Thoracic aorta (tissue), 2 donors: Measurements from ENCODE around the gene ACAA1. TPM values are rescaled to one million over a fixed set of nuclear protein-coding genes. Genes with fewer than 3 reads are reported as not detected.
"Not testable (repeated sequence)": the region's sequence is repeated elsewhere in the genome, so short reads cannot be mapped to it uniquely, and the experiment has no call there.

Source experiments
- ATAC-seq: fragments of 150-250 bp; one replicate; pipeline ENCODE4 v1.8.0; 2017; ENCODE audit warnings: low read depth; ENCODE audit not compliant: insufficient number of reproducible peaks, low FRiP score
- DNase-seq: peaks from one replicate; pipeline ENCODE4 v3.0.0-alpha.2; 2020; ENCODE audit warnings: low spot score
- H3K27ac ChIP-seq, 2 donors: fragments of 200-600 bp; sonication (generic); 1 replicate in 1 of 2; 2 replicates in 1 of 2; pipeline ENCODE4 v1.5.1; 2016; ENCODE audit warnings: mild to moderate bottlenecking in 2 of 2, moderate library complexity in 2 of 2
- H3K27me3 ChIP-seq: fragments of 200-600 bp; sonication (generic); replicated peaks from 2 replicates; pipeline ENCODE4 v1.6.0; 2016; ENCODE audit warnings: mild to moderate bottlenecking; ENCODE audit not compliant: insufficient read depth
- H3K36me3 ChIP-seq: fragments of 200-600 bp; sonication (generic); one replicate; pipeline ENCODE4 v1.5.1; 2016
- H3K4me1 ChIP-seq, 2 donors: fragments of 200-600 bp; sonication (generic); 1 replicate in 1 of 2; 2 replicates in 1 of 2; pipeline versions ENCODE4 v1.5.1 to v1.6.0; 2016; ENCODE audit warnings: low read depth in 2 of 2, mild to moderate bottlenecking in 1 of 2; ENCODE audit not compliant: control insufficient read depth in 1 of 2
- H3K4me3 ChIP-seq: fragments of 200-600 bp; sonication (generic); 2 replicates; pipeline ENCODE4 v1.5.1; 2016; ENCODE audit warnings: mild to moderate bottlenecking
- H3K9me3 ChIP-seq: fragments of 200-600 bp; sonication (generic); 2 replicates; pipeline ENCODE4 v1.5.1; 2016
- CTCF ChIP-seq: fragments of 200-600 bp; sonication (generic); IDR thresholded peaks from one replicate; pipeline ENCODE4 v1.5.1; 2019; ENCODE audit warnings: antibody characterized with exemption
- total RNA-seq, 2 donors: library from RNA; depleted of rRNA; stranded (reverse); fragments of >200 nt; gene quantifications; one replicate each; pipeline versions ENCODE4 v1.1.0 to v1.2.3, GENCODE V29; 2016

Gene ACAA1
- total RNA-seq, 2 donors from 2014 or later: 34.8 to 37.6 TPM

DNA sequence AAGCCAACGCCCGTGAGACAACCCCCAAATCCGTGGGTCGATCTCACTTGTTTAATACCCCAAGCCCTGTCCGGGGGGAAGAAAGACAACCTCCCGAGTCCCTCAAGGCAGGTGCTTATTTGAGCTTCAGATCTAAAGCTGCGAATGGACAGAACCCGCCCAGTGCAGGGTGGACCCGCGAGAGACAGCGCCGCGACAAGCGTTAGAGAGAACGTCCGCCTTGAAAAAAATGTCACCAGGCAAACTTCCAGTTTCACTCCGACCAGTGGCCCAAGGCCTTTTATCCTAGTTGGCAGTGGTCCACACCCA lies 27.7 kb upstream of the ACAA1 start:
- Histone ChIP-seq H3K36me3 (no peaks in the 10 kb centered on the region), H3K9me3 (no peaks in the 10 kb centered on the region), H3K4me3 (peak overlapping the region; percentile 85), H3K27me3 (no peaks in the 10 kb centered on the region), H3K27ac (peak overlapping the region; percentile 82 to 83), H3K4me1 (peaks cover 17 to 31% of the 10 kb centered on the region in 2 donors)
- ATAC-seq (no peak), DNase-seq (no peak)
- TF ChIP-seq CTCF: no peak

DNA sequence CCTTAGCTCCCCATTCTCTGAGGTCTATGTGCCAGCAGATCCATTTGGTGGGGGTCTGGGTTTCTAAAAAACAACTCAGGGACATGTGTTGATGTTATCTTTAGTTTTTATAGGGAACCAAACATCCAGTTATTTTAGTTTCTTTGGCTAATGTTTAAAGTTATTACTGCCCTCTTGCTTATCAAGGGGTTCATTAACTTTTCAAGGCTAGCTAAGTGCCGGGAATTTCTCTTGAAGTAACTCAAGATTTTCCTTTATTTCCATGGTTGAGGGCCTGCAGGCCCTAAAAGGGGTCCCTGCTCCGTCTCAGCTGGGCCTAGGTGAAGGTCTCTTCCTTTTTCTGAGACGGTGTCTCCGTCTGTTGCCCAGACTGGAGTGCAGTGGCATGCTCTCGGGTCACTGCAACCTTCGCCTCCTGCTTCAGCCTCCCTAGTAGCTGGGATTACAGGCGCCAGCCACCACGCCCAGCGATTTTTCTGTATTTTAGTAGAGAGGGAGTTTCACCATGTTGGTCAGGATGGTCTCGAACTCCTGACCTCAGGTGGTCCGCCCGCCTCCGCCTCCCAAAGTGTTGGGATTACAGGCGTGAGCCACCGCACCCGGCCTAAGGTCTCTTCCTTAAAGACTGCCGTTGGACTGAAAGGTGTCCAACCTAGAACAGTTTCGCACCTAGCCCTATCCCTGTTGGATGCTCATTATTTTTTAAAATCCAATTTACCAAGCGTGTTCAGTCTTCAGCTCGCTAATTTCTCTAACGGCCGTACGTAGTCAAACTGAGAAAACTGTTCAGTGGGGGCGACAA lies 27.1 kb upstream of the ACAA1 start:
- Histone ChIP-seq H3K36me3 (no peaks in the 10 kb centered on the region), H3K4me3 (peak overlapping the region; percentile 85), H3K27ac (peak overlapping the region; percentile 82 to 83), H3K27me3 (no peaks in the 10 kb centered on the region), H3K9me3 (no peaks in the 10 kb centered on the region), H3K4me1 (peaks cover 14 to 27% of the 10 kb centered on the region in 2 donors)
- TF ChIP-seq CTCF: no peak
- ATAC-seq: no peak
- no peak for DNase-seq

GRCh38 chr3:38163117-38163840 lies 26.4 kb upstream of the ACAA1 start:
- H3K4me1 ChIP-seq: peaks cover 9 to 20% of the 10 kb centered on the region in 2 donors
- TF ChIP-seq CTCF: peak; percentile 29
- peak overlapping the region in 1 of 2 donors; percentile 82 for H3K27ac ChIP-seq
- ATAC-seq (no peak), DNase-seq (no peak)
- H3K27me3 ChIP-seq: no peaks in the 10 kb centered on the region
- H3K36me3 ChIP-seq: no peaks in the 10 kb centered on the region
- no peaks in the 10 kb centered on the region for H3K9me3 ChIP-seq
- H3K4me3 ChIP-seq: no peak overlapping the region

DNA sequence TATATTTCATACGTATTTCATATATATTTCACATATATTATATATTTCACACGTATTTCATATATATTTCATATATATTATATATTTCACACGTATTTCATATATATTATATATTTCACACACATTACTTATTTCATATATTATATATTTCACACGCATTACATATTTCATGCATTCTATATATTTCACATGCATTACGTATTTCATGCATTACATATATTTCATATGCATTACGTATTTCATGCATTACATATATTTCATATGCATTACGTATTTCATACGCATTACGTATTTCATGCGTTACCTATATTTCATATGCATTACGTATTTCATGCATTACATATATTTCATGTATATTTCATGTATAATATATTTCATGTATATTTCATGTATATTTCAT lies 23.8 kb upstream of the ACAA1 start:
- DNase-seq, H3K27ac ChIP-seq, ATAC-seq, H3K27me3 ChIP-seq, H3K4me1 ChIP-seq, H3K4me3 ChIP-seq, H3K36me3 ChIP-seq, H3K9me3 ChIP-seq: not testable (repeated sequence)

GRCh38 chr3:38158472-38158871 lies 21.5 kb upstream of the ACAA1 start:
- H3K4me1 ChIP-seq: no peaks in the 10 kb centered on the region
- ATAC-seq (no peak), DNase-seq (no peak)
- H3K27me3 ChIP-seq: no peaks in the 10 kb centered on the region
- no peaks in the 10 kb centered on the region for H3K36me3 ChIP-seq
- H3K4me3 ChIP-seq: no peak overlapping the region
- no peaks in the 10 kb centered on the region for H3K9me3 ChIP-seq
- TF ChIP-seq CTCF: no peak
- H3K27ac ChIP-seq: no peak overlapping the region
